Thyroid gland (tissue), 4 donors: ENCODE measurements around the gene GPC6. TPM values are rescaled to one million over a fixed set of nuclear protein-coding genes. Genes with fewer than 3 reads are reported as not detected.

ENCODE experiments used
- DNase-seq, 2 donors: peaks; one replicate each; pipeline ENCODE4 v3.0.0-alpha.2; 2019
- H3K27ac ChIP-seq, 3 donors: fragments of 200-600 bp; sonication (generic); 1 replicate in 2 of 3; 2 replicates in 1 of 3; pipeline ENCODE4 v1.5.1; 2016 to 2019; ENCODE audit warnings: mild to moderate bottlenecking in 1 of 3, moderate library complexity in 1 of 3
- H3K27me3 ChIP-seq: fragments of 200-600 bp; sonication (generic); one replicate; pipeline ENCODE4 v1.5.1; 2019
- H3K36me3 ChIP-seq, 2 donors: fragments of 200-600 bp; sonication (generic); one replicate each; pipeline ENCODE4 v1.5.1; 2016 to 2019
- H3K4me1 ChIP-seq, 2 donors: fragments of 200-600 bp; sonication (generic); one replicate each; pipeline ENCODE4 v1.5.1; 2017 to 2019
- H3K4me3 ChIP-seq, 3 donors: fragments of 200-600 bp; sonication (generic); replicated peaks in 1 of 3; 1 replicate in 2 of 3; 2 replicates in 1 of 3; pipeline ENCODE4 v1.5.1; 2016; ENCODE audit warnings: mild to moderate bottlenecking in 1 of 3
- H3K9me3 ChIP-seq: fragments of 200-600 bp; sonication (generic); one replicate; pipeline ENCODE4 v1.5.1; 2017
- CTCF ChIP-seq, 6 experiments: fragments of 200-600 bp in 3 of 6; fragments of 450-650 bp in 3 of 6; sonication (generic) in 3 of 6; IDR thresholded peaks; one replicate each; pipeline ENCODE4 v1.5.1; 2016 to 2019; ENCODE audit warnings: antibody characterized with exemption in 6 of 6, mild to moderate bottlenecking in 2 of 6, inconsistent platforms in 1 of 6, moderate library complexity in 1 of 6
- POLR2A ChIP-seq, 2 donors: fragments of 450-650 bp; IDR thresholded peaks; one replicate each; pipeline ENCODE4 v1.6.1; 2017; ENCODE audit warnings: antibody characterized with exemption in 2 of 2, mild to moderate bottlenecking in 2 of 2, moderate library complexity in 1 of 2
- WGBS, 2 donors: methylation state at CpG; one replicate each; pipeline ENCODE4 v1.1.5; 2017; 5-methylcytosine and 5-hydroxymethylcytosine counted together
- intact Hi-C: fragments of 100-400 bp; cut with DNase I; formaldehyde crosslinking; loops from one replicate; pipeline ENCODE4 v1.15.1; 2023
- total RNA-seq, 4 donors: library from RNA; depleted of rRNA; stranded (reverse); fragments of >200 nt; gene quantifications; one replicate each; pipeline ENCODE4 v1.2.3, GENCODE V29; 2016

GPC6 gene
- total RNA-seq, 4 donors from 2014 or later = 2.8 to 13.4 (median 7.5) TPM

DNA sequence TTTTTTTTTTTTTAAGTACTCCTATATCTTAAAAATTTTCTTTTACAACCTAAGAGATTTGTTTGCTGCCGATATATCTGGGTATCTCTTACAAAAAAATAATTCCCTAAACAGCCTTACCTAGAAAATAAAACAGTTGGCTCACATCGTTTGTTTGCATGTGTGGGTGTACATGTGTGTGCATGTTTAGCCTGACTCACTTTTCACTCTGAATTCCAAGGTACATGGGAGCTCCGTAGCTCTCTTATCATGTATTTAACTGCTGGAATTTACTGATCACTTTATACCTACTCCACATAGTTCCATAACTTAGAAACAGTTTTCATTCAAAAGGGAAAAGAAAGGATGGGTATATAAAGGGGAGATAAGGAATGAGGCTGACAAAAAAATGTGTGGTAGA is 616.5 kb downstream of the GPC6 start:
- no peaks in the 10 kb centered on the region for H3K9me3 ChIP-seq
- no peaks in the 10 kb centered on the region for H3K27me3 ChIP-seq
- no peak for TF ChIP-seq CTCF (IDR thresholded peaks at IDR 0.05)
- no peak for TF ChIP-seq POLR2A (IDR thresholded peaks at IDR 0.05)
- no peaks in the 10 kb centered on the region for H3K4me1 ChIP-seq
- no peak overlapping the region for H3K27ac ChIP-seq
- no peak overlapping the region for H3K4me3 ChIP-seq
- DNase-seq = no peak
- 87 to 91% methylated on average over 3 of the region's 3 CpGs for WGBS, 2 donors
- intact Hi-C loops = no loop called here
- H3K36me3 ChIP-seq = no peaks in the 10 kb centered on the region

DNA sequence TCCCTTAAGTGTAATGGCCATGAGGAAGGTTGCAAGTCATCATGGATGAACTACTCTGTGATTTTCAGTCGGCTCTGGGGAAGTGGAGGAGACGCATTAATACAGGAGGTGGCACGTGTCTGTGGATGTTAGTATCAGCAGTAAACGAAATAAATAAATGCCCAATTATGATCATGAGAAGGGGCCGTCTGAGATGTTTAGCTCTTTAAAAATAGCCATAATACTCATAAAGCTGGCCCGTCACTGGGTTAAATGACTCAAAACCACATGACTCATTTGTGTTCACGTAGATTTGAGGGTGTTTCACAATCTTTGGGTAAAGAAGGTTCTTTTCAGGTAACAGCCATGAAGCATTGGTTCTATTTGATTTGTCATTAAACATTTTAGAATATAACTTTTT is 620.6 kb downstream of the GPC6 start:
- no peaks in the 10 kb centered on the region for H3K27me3 ChIP-seq
- 77 to 84% methylated on average over 7 of the region's 7 CpGs for WGBS, 2 donors
- intact Hi-C loops = no loop called here

DNA sequence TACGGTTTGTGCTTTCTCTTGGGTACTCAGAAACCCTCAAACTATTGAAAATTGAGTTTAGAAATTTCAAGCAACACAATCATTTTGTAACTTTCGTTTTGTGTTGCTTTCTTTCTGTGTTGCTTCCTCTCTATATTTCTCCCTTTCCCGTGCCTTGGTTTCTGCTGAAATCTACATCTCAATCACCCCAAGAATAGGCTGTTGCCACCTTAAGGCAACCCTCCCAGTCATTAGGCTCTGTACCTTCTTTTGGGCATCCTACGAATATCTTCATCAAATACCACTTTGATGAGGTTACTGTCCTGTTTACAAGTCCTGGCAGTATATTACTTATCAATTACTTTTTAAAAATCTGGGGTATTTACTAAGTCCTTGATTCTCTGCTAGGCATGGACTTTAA is 621.6 kb downstream of the GPC6 start:
- intact Hi-C loops = no loop called here
- H3K27ac ChIP-seq = no peak overlapping the region
- TF ChIP-seq POLR2A (IDR thresholded peaks at IDR 0.05) (no peak), CTCF (IDR thresholded peaks at IDR 0.05) (no peak)
- no peaks in the 10 kb centered on the region for H3K4me1 ChIP-seq
- no peaks in the 10 kb centered on the region for H3K9me3 ChIP-seq
- no peak overlapping the region for H3K4me3 ChIP-seq
- H3K36me3 ChIP-seq = no peaks in the 10 kb centered on the region
- DNase-seq = no peak
- WGBS, 2 donors = 60 to 69% methylated on average over 4 of the region's 4 CpGs
- H3K27me3 ChIP-seq = no peaks in the 10 kb centered on the region

More for the DNA sequence above, 620.6 kb downstream of the GPC6 start:
- H3K27ac ChIP-seq = no peak overlapping the region
- H3K9me3 ChIP-seq = no peaks in the 10 kb centered on the region
- no peak for TF ChIP-seq POLR2A (IDR thresholded peaks at IDR 0.05)
- TF ChIP-seq CTCF (IDR thresholded peaks at IDR 0.05) = no peak
- no peak overlapping the region for H3K4me3 ChIP-seq
- DNase-seq = no peak
- H3K36me3 ChIP-seq = no peaks in the 10 kb centered on the region
- no peaks in the 10 kb centered on the region for H3K4me1 ChIP-seq

DNA sequence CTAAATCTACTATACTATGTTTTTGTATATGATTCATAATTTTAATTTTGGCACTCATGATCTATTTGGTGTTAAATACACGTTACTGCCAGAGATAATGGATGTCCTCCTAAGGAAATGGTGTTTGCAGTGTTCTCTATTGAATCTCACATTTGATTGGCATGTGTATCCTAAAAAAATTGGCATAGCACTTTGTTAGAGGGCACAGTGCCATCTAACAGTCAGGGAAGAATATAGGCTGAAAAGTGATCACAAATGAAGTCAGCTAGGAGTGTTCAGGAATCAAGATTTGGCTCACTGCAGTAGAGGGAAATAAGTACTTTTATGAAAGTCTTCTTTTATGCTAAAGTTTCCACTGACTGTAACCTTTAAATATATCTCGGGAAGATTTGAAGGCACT is 624.6 kb downstream of the GPC6 start:
- TF ChIP-seq POLR2A (IDR thresholded peaks at IDR 0.05) = no peak
- TF ChIP-seq CTCF (IDR thresholded peaks at IDR 0.05) = no peak
- intact Hi-C loops = no loop called here
- H3K4me1 ChIP-seq = no peaks in the 10 kb centered on the region
- DNase-seq = no peak
- no peaks in the 10 kb centered on the region for H3K36me3 ChIP-seq
- H3K27me3 ChIP-seq = no peaks in the 10 kb centered on the region
- WGBS, 2 donors = 84 to 85% methylated on average over 2 of the region's 2 CpGs
- H3K27ac ChIP-seq = no peak overlapping the region
- H3K9me3 ChIP-seq = no peaks in the 10 kb centered on the region
- H3K4me3 ChIP-seq = no peak overlapping the region

- TF ChIP-seq POLR2A (IDR thresholded peaks at IDR 0.05) (no peak), CTCF (IDR thresholded peaks at IDR 0.05) (no peak)
- no peak for DNase-seq
- H3K4me1 ChIP-seq = no peaks in the 10 kb centered on the region
- H3K36me3 ChIP-seq = no peaks in the 10 kb centered on the region
- 88% methylated on average over 5 of the region's 5 CpGs for WGBS, 2 donors
- intact Hi-C loops = no loop called here
- H3K9me3 ChIP-seq = no peaks in the 10 kb centered on the region
- no peak overlapping the region for H3K27ac ChIP-seq
- H3K27me3 ChIP-seq = no peaks in the 10 kb centered on the region
- no peak overlapping the region for H3K4me3 ChIP-seq
These were observed 627.3 kb downstream of the GPC6 start for GRCh38 chr13:93853912-93854311.
